K562 (cell line): ENCODE measurements around the gene PRKD1. TPM values are rescaled to one million over a fixed set of nuclear protein-coding genes. Genes with fewer than 3 reads are reported as not detected.

Experiments used
- ATAC-seq: fragments of 200-7000 bp; cut with Tn5 transposase; 3 replicates; pipeline ENCODE4 v1.9.1; 2020; ENCODE audit warnings: moderate library complexity
- BruUV-seq: library from RNA; stranded (reverse); fragments of 400-500 nt; replicated peaks from 2 replicates; lab custom pipeline; 2021; lab: Mats Ljungman, UMichigan
- CTCF ChIA-PET: fragments of 300-600 bp; formaldehyde crosslinking; extraction: SDS; loops from one replicate; lab custom pipeline; 2021; ENCODE audit warnings: low intra/inter-chr PET ratio; lab: Yijun Ruan, JAX
- POLR2A ChIA-PET: fragments of 300-600, 350-650 bp; sonication (Branson Sonifier 250); formaldehyde crosslinking; extraction: SDS; loops from one replicate; lab custom pipeline; 2021; ENCODE audit warnings: antibody characterized with exemption, inconsistent platforms; lab: Yijun Ruan, JAX
- DNase-seq, 4 experiments: peaks; one replicate each; pipeline versions ENCODE4 v3.0.0 to v3.0.0-alpha.2; 2011 to 2018; ENCODE audit warnings: low spot score in 3 of 4, mixed read lengths in 3 of 4; ENCODE audit errors: extremely low read depth in 1 of 4
- FAIRE-seq: peaks from 2 replicates; lab custom pipeline; 2011; peaks lifted over from hg19 to GRCh38; lab: Jason Lieb, UNC
- H2AFZ ChIP-seq: 2 replicates; pipeline ENCODE4 v1.6.0; 2011; ENCODE audit warnings: low read depth, low read length, control low read depth, inconsistent platforms
- H3K27ac ChIP-seq: fragments of 200-600 bp; 3 replicates; pipeline ENCODE4 v1.8.0; 2011; ENCODE audit warnings: low read depth, mild to moderate bottlenecking, control low read depth, inconsistent platforms, low read length, moderate library complexity, mixed read lengths; ENCODE audit errors: extremely low read depth
- H3K27me3 ChIP-seq, 2 experiments: fragments of 300-600 bp in 1 of 2; 2 replicates in 1 of 2; 3 replicates in 1 of 2; pipeline versions ENCODE4 v1.6.0 to v1.8.0; 2011; ENCODE audit warnings: inconsistent platforms in 2 of 2, low read length in 2 of 2, mild to moderate bottlenecking in 1 of 2, mixed read lengths in 1 of 2, moderate library complexity in 1 of 2; ENCODE audit not compliant: control insufficient read depth in 2 of 2, insufficient read depth in 2 of 2
- H3K36me3 ChIP-seq: fragments of 300-600 bp; 3 replicates; pipeline ENCODE4 v1.8.0; 2011; ENCODE audit warnings: mild to moderate bottlenecking, low read length, inconsistent platforms; ENCODE audit not compliant: control insufficient read depth, insufficient read depth
- H3K4me1 ChIP-seq, 2 experiments: fragments of 200-600 bp in 1 of 2; replicated peaks in 1 of 2; 2 replicates in 1 of 2; 3 replicates in 1 of 2; pipeline versions ENCODE4 v1.5.1 to v1.8.0; 2011; ENCODE audit warnings: inconsistent platforms in 2 of 2, low read length in 2 of 2, mild to moderate bottlenecking in 1 of 2, mixed read lengths in 1 of 2, moderate library complexity in 1 of 2; ENCODE audit not compliant: control insufficient read depth in 2 of 2, insufficient read depth in 2 of 2
- H3K4me2 ChIP-seq: 2 replicates; pipeline ENCODE4 v1.6.1; 2011; ENCODE audit warnings: low read length, control low read depth, inconsistent platforms, mixed read lengths; ENCODE audit not compliant: insufficient read depth
- H3K4me3 ChIP-seq: fragments of 200-600 bp; sonication (generic), shearing (Covaris generic); 2 replicates; pipeline ENCODE4 v1.5.1; 2016; ENCODE audit warnings: control low read depth, inconsistent platforms
- H3K79me2 ChIP-seq: fragments of 200-600 bp; 3 replicates; pipeline ENCODE4 v1.8.0; 2011; ENCODE audit warnings: low read length, inconsistent platforms; ENCODE audit not compliant: control insufficient read depth, insufficient read depth
- H3K9ac ChIP-seq, 2 experiments: 2 replicates each; pipeline versions ENCODE4 v1.6.0 to v1.6.1; 2011; ENCODE audit warnings: low read depth in 2 of 2, low read length in 2 of 2, control low read depth in 1 of 2, inconsistent platforms in 1 of 2, mild to moderate bottlenecking in 1 of 2, mixed read lengths in 1 of 2; ENCODE audit not compliant: insufficient read depth in 1 of 2
- H3K9me1 ChIP-seq: one replicate; pipeline ENCODE4 v1.6.0; 2011; ENCODE audit warnings: inconsistent platforms, mild to moderate bottlenecking, low read length, moderate library complexity; ENCODE audit not compliant: control insufficient read depth, insufficient read depth
- H3K9me3 ChIP-seq: replicated peaks from 2 replicates; pipeline ENCODE4 v1.5.1; 2011; ENCODE audit warnings: low read depth, low read length, inconsistent platforms; ENCODE audit not compliant: control insufficient read depth, insufficient read depth
- H4K20me1 ChIP-seq: replicated peaks from 2 replicates; pipeline ENCODE4 v1.6.1; 2011; ENCODE audit warnings: low read length, inconsistent platforms, mixed read lengths; ENCODE audit not compliant: control insufficient read depth, insufficient read depth
- AFF1 ChIP-seq, 2 experiments: fragments of 450-650 bp; IDR thresholded peaks; 2 replicates each; pipeline ENCODE4 v1.6.1; 2018; ENCODE audit warnings: mild to moderate bottlenecking in 2 of 2, low read depth in 1 of 2; ENCODE audit not compliant: partially characterized antibody in 2 of 2
- BRD9 ChIP-seq: fragments of 450-650 bp; IDR thresholded peaks from 2 replicates; pipeline ENCODE4 v1.6.1; 2018; ENCODE audit warnings: low read depth; ENCODE audit not compliant: partially characterized antibody
- CREB3 ChIP-seq: fragments of 450-650 bp; conservative IDR thresholded peaks from 2 replicates; pipeline ENCODE4 v1.6.1; 2016; ENCODE audit warnings: missing genetic modification characterization, low read depth, mild to moderate bottlenecking, missing compliant biosample characterization, moderate library complexity
- DDX20 ChIP-seq: fragments of 450-650 bp; IDR thresholded peaks from 2 replicates; pipeline ENCODE4 v1.6.1; 2016; ENCODE audit warnings: missing genetic modification characterization, low read depth, mild to moderate bottlenecking, missing compliant biosample characterization, moderate library complexity
- ETS1 ChIP-seq: conservative IDR thresholded peaks from 2 replicates; pipeline ENCODE4 v1.6.1; 2011; ENCODE audit warnings: low read depth, mild to moderate bottlenecking, low read length; ENCODE audit not compliant: control insufficient read depth
- KLF16 ChIP-seq: IDR thresholded peaks from 2 replicates; pipeline ENCODE4 v1.6.1; 2016; ENCODE audit warnings: antibody characterized with exemption
- SMAD2 ChIP-seq: fragments of 150-350 bp; IDR thresholded peaks from 2 replicates; pipeline ENCODE4 v1.6.1; 2014; ENCODE audit warnings: low read depth, mild to moderate bottlenecking, low read length
- ZC3H11A ChIP-seq: IDR thresholded peaks from 2 replicates; pipeline ENCODE4 v1.6.1; 2012; ENCODE audit warnings: low read depth, low read length, improper control_type of control experiment
- ZNF764 ChIP-seq: fragments of 250-450 bp; sonication (Bioruptor Pico); IDR thresholded peaks from 2 replicates; pipeline ENCODE4 v1.4.0; 2020; ENCODE audit warnings: low read depth, mild to moderate bottlenecking, moderate library complexity
- WGBS: fragments of 100-300 bp; shearing (Covaris generic); methylation state at CpG from one replicate; pipeline ENCODE4 v1.1.6; 2016; ENCODE audit warnings: low coverage, mixed read lengths; ENCODE audit not compliant: insufficient coverage; ENCODE audit errors: missing lambda C conversion rate; 5-methylcytosine and 5-hydroxymethylcytosine counted together
- in situ Hi-C: fragments of 300-500 bp; cut with MboI; formaldehyde crosslinking; loops from 4 replicates; pipeline ENCODE4 v1.15.0; 2018; ENCODE audit warnings: inconsistent platforms, mixed read lengths
- intact Hi-C: fragments of 100-400 bp; cut with micrococcal nuclease; formaldehyde crosslinking; loops from 2 replicates; pipeline ENCODE4 v1.14.2; 2022
- polyA plus RNA-seq, 8 experiments: library from polyadenylated mRNA; depleted of rRNA in 4 of 8; stranded (reverse) in 5 of 8; unstranded in 3 of 8; fragments of >200 nt; fragmentation: Nextera tagmentation in 2 of 8; fragmentation: Illumina TruSeq in 1 of 8; extraction: Ambion mirVana in 2 of 8; extraction: Trizol in 1 of 8; gene quantifications; 2 replicates each; pipeline versions ENCODE4 v1.2.1 to v1.2.3, GENCODE V29; 2011 to 2014; ENCODE audit warnings: inconsistent platforms in 1 of 8, missing spikeins in 1 of 8
- total RNA-seq, 7 experiments: library from RNA; depleted of rRNA in 6 of 7; stranded (reverse); fragments of >200 nt in 6 of 7; fragmentation: Illumina TruSeq in 2 of 7; extraction: Trizol in 2 of 7; gene quantifications; 2 replicates each; pipeline versions ENCODE4 v1.2.1 to v1.2.3, GENCODE V29; 2011 to 2021; ENCODE audit warnings: low replicate concordance in 1 of 7

Gene PRKD1
- total and polyA plus RNA-seq, 9 of the 15 experiments (the other 6 are each of a cell fraction or from before 2014, with no cell fraction given) = 0.04 to 0.25 (median 0.13) TPM; not detected in 1

GRCh38 chr14:29687866-29688265 lies 239.8 kb downstream of the PRKD1 start:
- DNase-seq (no peak), FAIRE-seq (no peak), ATAC-seq (no peak)
- intact Hi-C loops = no loop called here
- no peak overlapping the region for H3K4me3 ChIP-seq
- H3K9ac ChIP-seq = no peak overlapping the region
- TF ChIP-seq AFF1 (IDR thresholded peaks at IDR 0.05; ENCODE audit: low read depth in 1 of 2, partially characterized antibody in 2 of 2) = no peak
- TF ChIP-seq ETS1 = no peak
- TF ChIP-seq DDX20 = no peak
- no peak for TF ChIP-seq ZNF764 (CRISPR knock-in tag)
- TF ChIP-seq CREB3 = no peak
- TF ChIP-seq ZC3H11A = no peak
- no peak for TF ChIP-seq KLF16
- no peak for TF ChIP-seq SMAD2
- TF ChIP-seq BRD9 = no peak
- ChIA-PET POLR2A (no interaction called here), CTCF (no interaction called here)
- 0 out of 2 replicates have a peak overlapping the region, but pooled peaks have one; percentile 24 for H2AFZ ChIP-seq
- H3K9me3 ChIP-seq = no peaks in the 10 kb centered on the region
- H4K20me1 ChIP-seq = no peaks in the 10 kb centered on the region
- H3K4me2 ChIP-seq = no peak overlapping the region
- in situ Hi-C loops = no loop called here
- H3K9me1 ChIP-seq = no peaks in the 10 kb centered on the region
- 10% methylated on average over 2 of the region's 2 CpGs for WGBS
- peaks cover 0 to 5% of the 10 kb centered on the region in 2 experiments; a peak in 2 of 5 replicates for H3K4me1 ChIP-seq
- H3K27me3 ChIP-seq = no peaks in the 10 kb centered on the region
- no peaks in the 10 kb centered on the region for H3K36me3 ChIP-seq
- H3K27ac ChIP-seq = no peak overlapping the region
- no TSS peak for BruUV-seq
- H3K79me2 ChIP-seq = no peaks in the 10 kb centered on the region
